NCI-H2107 (cell line): ENCODE measurements around the gene CD80.

Experiments
- DNase-seq: peaks from one replicate; lab custom pipeline; 2025; lab: John Stamatoyannopoulos, UW

Gene CD80

DNA sequence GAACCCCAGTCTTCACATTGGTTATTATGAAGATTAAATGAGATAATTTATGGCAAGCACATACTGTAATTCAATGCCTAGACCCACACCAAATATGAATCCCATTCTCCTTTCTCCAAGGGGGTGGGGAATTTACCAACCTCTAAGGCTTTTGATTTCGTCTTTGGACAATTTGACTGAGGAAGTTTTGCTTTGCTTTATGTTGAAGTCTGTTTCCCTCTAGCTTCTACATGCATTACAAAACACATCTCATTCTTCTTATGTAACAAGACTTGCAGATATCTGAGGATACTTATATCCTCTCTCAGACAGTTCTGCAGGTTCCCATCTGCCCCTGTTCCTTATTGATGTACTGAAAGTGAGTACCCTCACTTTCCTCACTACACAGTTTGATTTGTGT lies 12.2 kb downstream of the CD80 start:
- DNase-seq, result no peak

DNA sequence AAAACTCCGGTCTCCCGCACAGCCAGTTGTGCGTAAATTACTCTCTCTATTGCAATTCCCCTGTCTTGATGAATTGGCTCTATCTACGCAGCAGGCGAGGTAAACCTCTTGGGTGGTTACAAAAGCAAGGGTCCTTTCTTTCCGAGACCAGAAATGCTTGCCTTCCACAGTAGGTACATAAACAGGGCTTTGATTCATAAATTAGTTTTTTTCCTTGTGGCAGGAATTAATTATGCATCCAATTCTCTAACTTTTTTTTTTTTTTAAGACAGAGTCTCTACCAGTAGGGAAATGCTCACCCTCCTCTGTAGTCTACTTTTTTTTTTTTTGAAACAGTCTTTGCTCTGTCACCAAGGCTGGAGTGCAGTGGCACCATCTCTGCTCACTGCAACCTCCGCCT lies 16.3 kb downstream of the CD80 start:
- DNase-seq, result no peak

DNA sequence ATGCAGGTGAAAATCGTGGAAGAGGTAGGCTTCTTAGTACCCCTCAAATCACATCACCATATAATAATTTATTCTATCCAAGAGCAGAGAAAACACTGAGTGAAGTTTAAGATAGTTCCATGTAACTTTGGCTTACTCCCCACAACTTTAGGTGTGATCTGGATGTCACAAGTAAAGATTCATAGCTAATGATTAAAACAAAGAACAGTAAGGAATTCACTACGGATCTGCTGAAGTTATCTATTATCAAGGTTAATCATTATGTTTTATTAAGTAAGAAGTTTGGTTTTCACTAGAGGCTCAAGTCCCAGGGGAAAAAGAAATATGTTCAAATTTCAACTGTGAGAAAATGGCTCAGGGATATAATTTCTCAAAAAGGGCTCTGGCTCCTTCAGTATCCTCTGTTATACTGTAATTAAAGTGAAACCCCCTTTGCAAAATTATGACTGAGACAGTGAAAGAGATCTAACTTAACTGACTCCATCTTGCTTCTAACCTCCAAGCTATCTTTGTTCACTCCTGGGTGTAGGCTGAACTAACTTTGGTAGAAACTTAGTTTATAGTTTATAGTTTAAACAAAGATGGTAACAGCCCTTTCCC lies 17.1 kb downstream of the CD80 start:
- DNase-seq, result no peak

DNA sequence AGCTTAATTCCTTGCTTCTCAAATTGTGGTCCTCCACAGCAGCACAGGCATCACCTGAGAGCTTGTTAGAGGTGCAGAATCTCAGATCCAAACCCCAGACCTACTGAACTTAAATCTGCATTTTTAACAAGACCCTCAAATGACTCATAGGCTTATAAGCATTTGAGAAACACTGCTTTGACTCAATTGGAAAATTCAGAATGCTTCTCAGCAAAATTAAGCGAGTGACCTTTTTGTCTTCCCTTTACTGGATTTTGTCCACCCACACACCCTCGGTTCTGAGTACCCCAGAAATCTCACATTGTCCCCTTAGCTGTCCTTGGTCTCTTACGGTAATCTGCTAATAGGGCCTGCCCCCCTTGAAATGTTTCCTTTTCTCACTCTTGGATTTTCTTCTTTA lies 17.9 kb downstream of the CD80 start:
- no peak for DNase-seq

DNA sequence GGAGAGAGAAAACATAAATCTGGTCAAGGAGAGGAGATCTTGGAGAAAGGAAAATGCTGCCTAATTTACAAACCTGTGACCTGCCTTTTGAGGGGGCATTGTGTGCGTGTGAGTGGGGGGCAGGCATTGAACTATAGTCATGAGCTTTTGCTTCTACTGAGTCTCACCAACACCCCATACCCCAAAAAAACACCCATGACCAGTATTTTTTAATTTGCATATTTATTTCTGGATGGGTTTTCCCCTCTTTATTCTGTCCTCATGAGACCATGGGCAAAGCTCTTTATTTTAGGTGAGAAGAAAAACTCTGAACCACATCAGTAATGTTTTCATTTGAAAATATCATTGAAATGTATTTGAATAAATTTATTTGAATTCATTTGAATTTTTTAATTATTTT lies 20.6 kb downstream of the CD80 start:
- no peak for DNase-seq

DNA sequence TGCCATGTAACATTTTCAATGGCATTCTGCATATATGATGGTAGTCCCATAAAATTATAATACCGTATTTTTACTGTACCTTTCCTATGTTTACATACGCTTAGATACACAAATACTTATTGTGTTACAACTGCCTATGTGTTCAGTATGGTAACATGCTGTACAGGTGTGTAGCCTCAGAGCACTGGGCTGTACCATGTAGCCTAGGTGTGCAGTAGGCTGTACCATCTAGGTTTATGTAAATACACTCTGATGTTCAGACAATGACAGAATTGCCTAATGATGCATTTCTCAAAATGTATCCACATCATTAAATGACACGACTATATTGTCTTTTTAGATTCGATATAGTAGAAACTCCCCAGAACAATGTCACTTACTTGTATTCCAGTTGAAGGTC lies 22.7 kb downstream of the CD80 start:
- DNase-seq, result no peak

DNA sequence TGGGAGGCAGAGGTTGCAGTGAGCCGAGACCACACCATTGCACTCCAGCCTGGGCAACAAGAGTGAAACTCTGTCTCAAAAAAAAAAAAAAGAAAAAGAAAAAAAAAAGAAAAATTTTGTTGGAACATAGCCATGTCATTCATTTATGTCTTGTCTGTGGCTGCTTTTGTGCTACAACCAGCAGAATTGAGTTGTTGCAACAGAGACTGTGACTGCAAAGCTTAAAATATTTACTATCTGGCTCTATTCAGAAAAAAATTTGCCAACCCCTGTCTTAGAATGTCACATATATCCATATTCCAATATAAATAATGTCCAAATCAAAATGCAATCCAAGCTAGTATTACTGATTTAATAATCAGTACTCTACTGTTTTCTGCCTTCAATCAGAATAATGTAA lies 25.1 kb downstream of the CD80 start:
- no peak for DNase-seq

DNA sequence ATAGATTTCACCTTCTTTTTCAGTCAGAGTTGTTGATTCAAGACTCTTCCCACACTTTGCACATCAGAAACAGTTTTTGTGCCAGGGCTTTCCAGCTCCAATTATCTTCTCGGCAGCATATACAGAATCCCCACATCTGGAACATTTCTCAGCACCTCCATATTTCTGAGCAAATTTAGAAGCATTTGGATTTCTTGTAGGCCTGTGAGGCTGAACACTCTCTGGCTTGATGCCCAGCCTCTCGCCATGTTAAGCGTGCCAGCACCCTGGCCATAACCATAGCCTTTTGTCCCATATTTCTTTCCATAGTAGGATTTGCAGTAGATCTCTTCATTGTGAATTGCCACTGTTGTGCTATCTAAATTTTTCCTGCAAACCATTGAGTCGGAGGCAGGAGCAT lies 28.3 kb downstream of the CD80 start:
- DNase-seq, result no peak

DNA sequence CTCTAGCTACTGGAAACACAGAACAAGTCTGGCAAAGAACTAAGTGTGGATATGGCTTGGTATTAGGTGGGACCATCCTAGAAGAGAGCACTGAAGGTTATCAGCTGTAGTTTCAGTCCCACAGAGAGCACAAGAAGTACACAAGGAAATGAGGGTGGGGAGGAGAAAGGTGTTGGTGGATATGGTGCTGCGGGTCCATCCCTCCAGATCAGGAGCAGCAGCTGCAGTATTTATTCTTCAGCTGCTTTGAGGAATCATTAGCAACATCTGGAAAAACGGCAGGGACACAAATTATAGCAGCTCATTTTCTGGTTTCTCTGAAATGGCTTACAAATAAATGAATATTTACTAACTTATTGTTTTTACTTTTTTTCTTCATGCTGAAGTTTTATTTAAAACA lies 29.0 kb downstream of the CD80 start:
- DNase-seq, result no peak

DNA sequence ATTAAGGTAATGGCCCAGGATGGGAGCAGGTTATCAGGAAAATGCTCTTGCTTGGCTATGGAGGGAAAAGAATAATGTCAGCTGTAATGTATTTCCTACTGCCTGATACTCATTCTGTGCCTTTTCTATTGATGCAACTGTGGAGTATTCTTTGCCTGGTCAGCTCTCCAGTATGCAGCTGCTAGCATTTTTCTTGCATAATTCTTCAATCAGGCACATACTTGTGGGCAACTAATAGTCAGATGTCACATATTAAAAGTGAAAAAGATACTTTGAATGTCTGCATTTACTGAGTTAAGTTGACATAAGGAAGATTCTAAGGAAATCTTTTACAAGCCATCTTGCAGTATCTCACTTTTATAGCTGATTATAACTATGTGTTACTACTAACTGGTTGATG lies 29.5 kb downstream of the CD80 start:
- no peak for DNase-seq

DNA sequence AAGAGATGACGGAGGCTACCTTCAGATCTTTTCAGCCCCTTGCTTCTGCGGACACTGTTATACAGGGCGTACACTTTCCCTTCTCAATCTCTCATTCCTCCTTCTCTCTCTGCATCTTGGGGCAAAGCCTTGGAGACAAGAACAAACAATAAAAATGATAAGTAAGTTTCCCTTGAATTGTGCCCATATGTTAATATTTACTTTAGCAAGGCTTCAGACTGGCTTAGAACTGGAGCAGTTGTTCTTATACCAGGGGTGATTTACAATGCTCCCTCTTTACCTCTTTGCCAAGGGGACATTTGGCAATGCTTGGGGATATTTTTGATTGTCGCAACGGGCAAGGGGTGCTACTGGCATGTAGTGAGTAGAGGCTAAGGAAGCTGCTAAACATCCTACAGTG lies 31.7 kb downstream of the CD80 start:
- no peak for DNase-seq

DNA sequence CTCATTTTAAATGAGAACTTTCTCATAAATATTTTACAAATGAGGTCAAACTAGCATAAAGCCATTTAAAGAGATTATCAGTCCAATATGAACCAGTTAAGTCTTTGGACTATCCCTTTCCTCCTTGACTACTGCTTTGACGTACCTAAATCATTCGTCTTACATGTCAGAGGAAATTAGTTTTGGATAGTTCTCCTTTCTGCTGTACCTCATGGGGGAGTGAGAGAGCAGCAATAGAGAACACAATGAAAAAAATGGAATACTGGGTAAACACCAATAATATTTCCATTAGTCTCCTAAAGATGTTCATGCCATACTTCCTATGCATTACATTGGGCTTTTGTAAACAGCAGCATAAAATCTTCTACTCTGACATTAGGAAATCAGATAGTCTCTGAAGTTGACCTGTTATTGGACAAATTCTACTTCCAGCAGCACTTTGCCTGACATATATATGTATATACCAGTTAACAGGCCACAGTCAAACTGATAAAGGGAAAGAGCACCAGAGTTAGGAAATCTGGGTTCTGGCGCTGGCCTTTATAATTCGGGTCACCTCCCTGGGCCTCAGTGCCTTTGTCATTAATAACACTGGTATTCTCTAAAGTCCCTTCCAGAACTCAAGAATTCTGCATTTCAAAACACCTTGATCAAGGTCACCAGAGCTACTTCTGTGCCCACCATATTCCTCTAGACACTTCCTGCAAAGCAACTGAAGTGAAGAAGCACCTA lies 34.3 kb downstream of the CD80 start:
- no peak for DNase-seq

DNA sequence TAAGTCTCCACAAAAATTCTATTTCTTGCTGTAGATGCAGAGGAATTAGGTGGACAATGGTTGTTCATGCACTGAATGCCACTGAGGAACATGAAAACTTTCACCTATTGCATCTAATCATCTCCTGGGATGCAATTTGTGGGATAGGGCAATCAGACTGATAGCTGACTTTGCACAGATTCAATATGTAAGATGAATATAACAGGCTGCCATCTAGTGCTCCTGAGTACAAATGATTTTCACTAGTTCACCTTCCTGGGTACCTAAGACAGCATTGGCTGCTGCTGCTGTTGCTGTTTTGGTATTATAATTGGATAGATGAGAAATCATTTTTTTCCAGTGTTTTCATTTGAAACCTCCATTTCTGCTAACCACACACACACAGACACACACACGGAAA lies 41.4 kb downstream of the CD80 start:
- no peak for DNase-seq

DNA sequence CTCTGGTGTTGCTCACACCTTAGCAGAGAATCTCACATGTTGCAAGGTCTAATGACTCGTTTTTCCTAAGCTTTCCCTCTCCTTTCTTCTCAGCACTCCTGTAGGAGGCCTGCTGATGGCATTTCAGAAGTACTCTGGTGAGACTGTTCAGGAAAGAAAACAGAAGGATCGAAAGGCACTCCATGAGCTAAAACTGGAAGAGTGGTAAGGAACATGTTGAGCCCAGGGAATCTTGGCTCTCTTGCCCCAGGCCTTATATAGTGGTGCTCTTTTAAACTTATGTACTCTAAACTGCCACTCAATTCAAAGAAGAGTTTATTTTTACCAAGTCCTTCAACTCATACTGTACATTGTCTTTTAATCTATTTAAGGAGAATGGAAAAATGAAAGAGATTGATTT lies 42.3 kb downstream of the CD80 start:
- no peak for DNase-seq

DNA sequence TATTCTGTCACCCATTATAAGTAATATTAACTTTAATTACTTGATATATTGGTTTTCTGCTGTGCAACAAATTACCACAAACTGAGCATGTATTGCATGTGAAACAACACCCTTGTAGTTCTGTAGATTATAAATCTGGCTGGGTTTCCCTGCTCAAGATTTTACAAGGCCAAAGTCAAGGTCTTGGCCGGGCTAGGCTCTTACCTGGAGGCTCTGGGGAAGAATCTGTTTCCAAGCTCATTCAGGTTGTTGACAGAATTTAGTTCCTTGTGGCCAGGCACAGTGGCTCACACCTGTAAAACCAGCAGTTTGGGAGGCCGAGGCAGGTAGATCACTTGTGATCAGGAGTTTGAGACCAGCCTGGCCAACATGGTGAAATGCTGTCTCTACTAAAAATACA lies 44.8 kb downstream of the CD80 start:
- DNase-seq, result no peak

DNA sequence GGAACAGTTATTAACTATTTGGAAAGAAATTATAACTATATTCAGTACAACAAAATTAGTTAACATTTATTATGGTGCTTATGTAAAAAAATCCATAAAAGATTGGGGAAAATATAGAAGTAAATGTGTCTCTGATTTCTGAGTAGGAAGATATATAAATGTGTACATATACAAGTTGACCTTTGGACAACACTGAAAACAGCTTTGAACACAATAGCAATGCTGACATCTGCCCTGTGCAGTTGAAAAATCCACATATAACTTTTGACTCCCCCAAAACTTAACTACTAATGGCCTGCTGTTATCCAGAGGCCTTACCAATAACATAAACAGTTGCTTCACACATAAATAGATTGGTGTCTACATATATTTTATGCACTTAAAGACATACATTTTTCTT lies 48.7 kb downstream of the CD80 start:
- DNase-seq, result no peak

DNA sequence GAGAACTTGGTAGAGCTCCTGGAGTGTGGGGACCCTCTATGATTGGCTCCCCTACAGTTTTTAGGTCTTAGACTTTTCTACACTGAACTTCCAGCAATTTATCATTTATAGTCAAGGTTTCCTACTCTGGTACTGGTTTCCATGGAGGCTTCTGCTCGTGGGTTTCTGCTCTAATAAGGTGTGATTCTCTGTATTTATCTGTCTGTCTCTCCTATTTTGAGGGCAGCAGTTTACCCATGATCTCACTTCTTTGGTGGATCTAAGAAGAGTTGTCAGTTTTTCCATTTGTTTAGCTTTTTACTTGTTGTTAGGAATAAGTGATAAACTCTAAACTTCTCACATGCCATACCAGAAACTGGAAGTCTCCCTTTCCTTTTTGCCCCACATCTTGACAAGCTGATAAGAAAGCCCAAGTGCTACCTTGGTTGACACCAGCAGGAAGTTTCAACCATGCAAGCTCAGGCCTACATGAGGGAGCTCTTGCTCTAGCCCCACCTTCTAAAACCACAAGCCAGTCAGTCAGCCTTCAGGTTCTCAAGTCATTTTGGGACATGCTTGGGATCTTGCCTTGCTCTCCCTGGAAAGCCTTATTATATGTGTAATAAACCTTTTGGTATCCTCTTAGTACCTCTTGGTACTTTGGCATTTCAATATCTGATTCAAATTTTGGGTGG lies 51.1 kb downstream of the CD80 start:
- no peak for DNase-seq

DNA sequence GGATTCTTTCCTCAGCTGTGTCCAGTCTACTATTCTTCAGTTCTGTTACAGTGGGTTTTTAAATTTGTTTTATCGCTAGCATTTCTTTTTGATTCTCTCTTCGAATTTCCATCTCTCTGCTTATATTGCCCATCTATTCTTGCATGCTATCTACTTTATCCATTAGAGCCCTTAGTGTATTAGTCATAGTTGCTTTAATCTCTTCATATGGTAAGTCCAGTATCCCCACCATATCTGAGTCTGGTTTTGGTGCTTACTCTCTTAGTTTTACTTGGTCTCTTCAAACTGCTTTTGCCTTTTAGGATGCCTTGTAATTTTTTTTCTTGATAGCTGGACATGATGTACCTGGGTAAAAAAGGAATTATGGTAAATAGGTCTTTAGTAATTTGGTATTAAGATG lies 52.0 kb downstream of the CD80 start:
- no peak for DNase-seq

DNA sequence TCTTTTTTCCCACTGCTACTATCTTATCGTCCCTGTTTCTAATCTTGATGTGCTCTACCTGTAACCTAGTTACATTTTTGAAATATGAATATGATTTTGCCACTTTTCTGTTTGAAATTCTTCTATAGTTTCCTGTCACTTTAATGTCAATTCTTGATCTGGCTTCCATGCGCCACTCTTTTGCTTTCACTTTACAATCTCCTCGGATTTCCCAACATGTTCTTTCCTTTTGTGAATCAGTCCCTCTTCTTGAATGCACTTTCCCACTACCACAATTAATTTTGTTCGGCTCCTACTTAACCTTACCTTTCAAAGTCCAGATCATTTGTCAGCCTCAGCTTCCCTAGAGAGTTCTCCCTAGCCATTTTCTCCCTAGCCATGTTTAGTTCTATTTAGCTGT lies 52.8 kb downstream of the CD80 start:
- DNase-seq, result no peak

DNA sequence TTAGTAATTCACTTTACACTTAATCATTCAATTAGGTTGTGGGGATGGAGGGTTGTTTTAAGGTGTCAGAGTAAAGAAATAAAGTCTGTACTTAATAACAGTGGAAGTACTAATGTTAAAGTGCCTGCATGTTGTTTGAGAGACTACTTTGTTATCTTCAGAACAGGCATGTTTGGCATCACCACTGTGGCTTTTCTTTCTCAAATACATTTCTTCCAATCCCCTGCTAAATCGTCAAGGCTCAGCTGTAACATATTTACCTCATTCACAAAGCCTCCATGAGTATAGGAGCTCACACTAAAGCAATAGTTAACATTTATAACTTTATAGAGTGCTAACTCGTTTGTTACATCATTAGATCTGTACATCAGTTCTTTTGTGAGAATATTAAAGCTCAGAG lies 58.5 kb downstream of the CD80 start:
- no peak for DNase-seq

DNA sequence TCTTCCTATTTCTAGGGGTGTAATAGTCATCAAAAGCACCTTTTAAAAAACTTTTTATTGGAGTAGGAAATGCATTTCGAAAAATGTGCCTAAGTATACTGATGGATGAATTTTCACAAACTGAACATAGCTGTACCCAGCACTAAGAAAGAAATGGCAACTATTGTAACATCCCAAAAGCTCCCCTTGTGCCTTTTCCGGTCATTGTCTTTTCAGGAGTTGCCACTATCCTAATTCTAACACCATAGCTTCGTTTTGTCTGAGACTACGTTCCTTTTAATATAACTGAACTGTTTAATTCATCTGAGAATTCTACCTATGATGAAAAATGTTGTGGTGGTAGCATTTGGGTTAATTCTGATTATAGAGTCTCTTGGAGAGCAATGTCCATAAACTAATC lies 59.1 kb downstream of the CD80 start:
- DNase-seq, result no peak

DNA sequence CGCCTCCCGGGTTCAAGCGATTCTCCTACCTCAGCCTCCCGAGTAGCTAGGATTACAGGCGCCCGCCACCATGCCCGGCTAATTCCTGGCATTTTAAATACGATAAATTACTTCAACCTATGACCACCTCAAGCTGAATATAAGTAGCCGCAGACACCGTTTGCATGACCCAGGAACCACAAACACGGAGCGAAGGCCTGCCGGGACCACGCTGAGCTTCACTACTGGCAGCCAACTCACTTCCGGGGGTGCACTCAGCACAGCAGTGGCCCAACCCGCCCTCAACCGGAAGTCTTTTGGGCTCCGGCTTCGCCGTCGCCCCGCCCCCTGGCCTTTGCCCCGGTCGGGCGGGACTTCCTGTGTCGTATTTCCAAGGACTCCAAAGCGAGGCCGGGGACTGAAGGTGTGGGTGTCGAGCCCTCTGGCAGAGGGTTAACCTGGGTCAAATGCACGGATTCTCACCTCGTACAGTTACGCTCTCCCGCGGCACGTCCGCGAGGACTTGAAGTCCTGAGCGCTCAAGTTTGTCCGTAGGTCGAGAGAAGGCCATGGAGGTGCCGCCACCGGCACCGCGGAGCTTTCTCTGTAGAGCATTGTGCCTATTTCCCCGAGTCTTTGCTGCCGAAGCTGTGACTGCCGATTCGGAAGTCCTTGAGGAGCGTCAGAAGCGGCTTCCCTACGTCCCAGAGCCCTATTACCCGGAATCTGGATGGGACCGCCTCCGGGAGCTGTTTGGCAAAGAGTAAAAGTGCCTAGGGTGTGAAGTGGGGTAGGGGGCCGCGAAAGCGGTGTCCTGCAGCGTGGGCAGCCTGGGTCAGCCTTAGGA lies 61.0 kb downstream of the CD80 start, which contains the start of gene TIMMDC1:
Gene TIMMDC1 (plus strand): TSS at position 362 of the 826 bp plus-strand sequence. CDS start 187 bp downstream, at position 549.
- peak; percentile 96 for DNase-seq

DNA sequence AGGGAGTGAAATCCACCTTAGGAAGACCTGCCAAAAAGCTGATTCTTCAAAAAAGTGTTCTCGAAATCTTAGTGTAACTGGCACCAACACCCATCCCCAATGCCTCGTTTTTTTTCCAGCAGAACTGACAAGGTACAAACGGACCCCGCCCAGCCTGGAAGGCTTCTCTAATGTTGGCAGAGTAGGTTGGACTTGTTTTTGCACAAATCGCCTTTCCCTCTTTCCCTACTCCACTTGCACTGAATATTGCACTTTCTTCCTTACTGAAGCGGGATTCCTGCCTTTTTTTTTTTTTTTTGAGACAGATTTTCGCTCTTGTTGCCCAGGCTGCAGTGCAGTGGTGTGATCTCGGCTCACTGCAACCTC lies 61.6 kb downstream of the CD80 start:
- no peak for DNase-seq
